GM23248 (cell line): ENCODE measurements around the gene BBOX1.

Experiments used
- EZH2 ChIP-seq: fragments of 200-600 bp; sonication (generic); IDR thresholded peaks from 2 replicates; pipeline ENCODE4 v1.6.1; 2018; ENCODE audit warnings: antibody characterized with exemption, mild to moderate bottlenecking; ENCODE audit not compliant: insufficient read depth, poor library complexity, severe bottlenecking
- EZH2phosphoT487 ChIP-seq: fragments of 200-600 bp; sonication (generic); IDR thresholded peaks from 2 replicates; pipeline ENCODE4 v1.6.1; 2018; ENCODE audit warnings: antibody characterized with exemption, moderate library complexity, mild to moderate bottlenecking, low read depth; ENCODE audit not compliant: insufficient read depth

DNA sequence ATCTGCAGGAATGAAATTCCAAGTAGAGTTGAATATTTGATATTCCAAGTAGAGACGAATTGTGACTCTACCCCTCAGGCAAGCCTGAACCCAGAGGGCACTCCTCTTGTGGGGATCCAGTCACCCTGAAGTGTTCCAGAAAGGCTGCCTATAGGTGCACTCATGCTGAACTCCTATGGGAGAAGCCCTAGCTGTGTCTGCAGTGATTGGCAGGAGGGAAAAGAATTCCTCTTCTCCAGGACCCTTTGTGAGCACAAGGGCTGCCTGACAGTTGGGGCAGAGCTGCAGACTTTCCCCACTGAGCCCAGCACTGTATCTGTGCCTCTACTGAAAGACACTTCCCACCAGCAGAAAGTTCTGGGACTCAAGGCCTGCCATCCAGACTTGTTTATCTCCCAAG is 35.0 kb downstream of the BBOX1 start:
- TF ChIP-seq EZH2phosphoT487: no peak
- no peak for TF ChIP-seq EZH2
